Endothelial cell of umbilical vein (primary cell): ENCODE data around the gene ETS1. TPM values are rescaled to one million over a fixed set of nuclear protein-coding genes. Genes with fewer than 3 reads are reported as not detected.

ENCODE experiments used
- BruUV-seq: library from RNA; stranded (reverse); fragments of 400-500 nt; replicated peaks from 2 replicates; lab custom pipeline; 2021; lab: Mats Ljungman, UMichigan
- CTCF ChIA-PET: fragments of 300-600, 350-600 bp; sonication (Branson Sonifier 250); formaldehyde crosslinking; loops from one replicate; lab custom pipeline; 2021; ENCODE audit warnings: antibody characterized with exemption, inconsistent platforms; lab: Charles Lee
- POLR2A ChIA-PET: fragments of 300-600, 350-600 bp; sonication (Branson Sonifier 250); formaldehyde crosslinking; loops from one replicate; lab custom pipeline; 2021; ENCODE audit warnings: antibody characterized with exemption, inconsistent platforms; lab: Charles Lee
- DNase-seq: peaks from one replicate; pipeline ENCODE4 v3.0.0-alpha.2; 2011; ENCODE audit warnings: low read depth, low spot score
- FAIRE-seq: peaks from 2 replicates; lab custom pipeline; 2011; peaks lifted over from hg19 to GRCh38; lab: Jason Lieb, UNC
- H2AFZ ChIP-seq: 2 replicates; pipeline ENCODE4 v1.6.0; 2012; ENCODE audit warnings: low read depth, low read length, control low read depth, inconsistent platforms
- H3K27ac ChIP-seq: 2 replicates; pipeline ENCODE4 v1.5.1; 2011; ENCODE audit warnings: low read depth, mild to moderate bottlenecking, control low read depth, low read length, moderate library complexity; ENCODE audit not compliant: insufficient read depth
- H3K27me3 ChIP-seq, 2 experiments: 2 replicates each; pipeline versions ENCODE4 v1.6.0 to v1.6.1; 2011; ENCODE audit warnings: low read length in 2 of 2, mixed read lengths in 1 of 2; ENCODE audit not compliant: control insufficient read depth in 2 of 2, insufficient read depth in 2 of 2
- H3K36me3 ChIP-seq, 2 experiments: 2 replicates in 1 of 2; 3 replicates in 1 of 2; pipeline ENCODE4 v1.5.1; 2011; ENCODE audit warnings: low read length in 2 of 2, mild to moderate bottlenecking in 1 of 2, moderate library complexity in 1 of 2; ENCODE audit not compliant: control insufficient read depth in 2 of 2, insufficient read depth in 2 of 2; ENCODE audit errors: extremely low read depth in 1 of 2
- H3K4me1 ChIP-seq: 3 replicates; pipeline ENCODE4 v1.5.1; 2011; ENCODE audit warnings: mild to moderate bottlenecking, low read length; ENCODE audit not compliant: control insufficient read depth, insufficient read depth; ENCODE audit errors: extremely low read depth
- H3K4me2 ChIP-seq: 2 replicates; pipeline ENCODE4 v1.6.1; 2011; ENCODE audit warnings: low read length, control low read depth, mixed read lengths; ENCODE audit not compliant: insufficient read depth
- H3K4me3 ChIP-seq, 3 experiments: fragments of 200-600 bp in 1 of 3; sonication (generic), shearing (Covaris generic) in 1 of 3; replicated peaks in 1 of 3; 2 replicates each; pipeline ENCODE4 v1.5.1; 2011 to 2016; ENCODE audit warnings: control low read depth in 3 of 3, low read length in 3 of 3, mild to moderate bottlenecking in 2 of 3, inconsistent platforms in 1 of 3, low read depth in 1 of 3, moderate library complexity in 1 of 3; ENCODE audit not compliant: insufficient read depth in 1 of 3
- H3K79me2 ChIP-seq: 2 replicates; pipeline ENCODE4 v1.6.0; 2012; ENCODE audit warnings: low read length, inconsistent platforms; ENCODE audit not compliant: control insufficient read depth, insufficient read depth
- H3K9ac ChIP-seq: replicated peaks from 2 replicates; pipeline ENCODE3; 2011; ENCODE audit warnings: low read length, control low read depth; ENCODE audit not compliant: insufficient read depth; ENCODE audit errors: extremely low read depth
- H3K9me1 ChIP-seq: replicated peaks from 3 replicates; pipeline ENCODE4 v1.6.0; 2011; ENCODE audit warnings: mild to moderate bottlenecking, low read length; ENCODE audit not compliant: control insufficient read depth, insufficient read depth; ENCODE audit errors: extremely low read depth
- H3K9me3 ChIP-seq: replicated peaks from 2 replicates; pipeline ENCODE4 v1.5.1; 2012; ENCODE audit warnings: low read length, inconsistent platforms; ENCODE audit not compliant: control insufficient read depth, insufficient read depth
- H4K20me1 ChIP-seq: replicated peaks from 2 replicates; pipeline ENCODE3; 2011; ENCODE audit warnings: mild to moderate bottlenecking, low read length; ENCODE audit not compliant: control insufficient read depth, insufficient read depth; ENCODE audit errors: extremely low read depth
- CTCF ChIP-seq, 2 donors: IDR thresholded peaks; 1 replicate in 1 of 2; 2 replicates in 1 of 2; pipeline ENCODE4 v1.5.1; 2011; ENCODE audit warnings: low read length in 2 of 2, mild to moderate bottlenecking in 2 of 2, moderate library complexity in 2 of 2, control low read depth in 1 of 2, inconsistent platforms in 1 of 2, low read depth in 1 of 2; ENCODE audit not compliant: insufficient read depth in 1 of 2; ENCODE audit errors: extremely low read depth in 1 of 2
- EZH2 ChIP-seq: IDR thresholded peaks from 2 replicates; pipeline ENCODE4 v1.6.1; 2012; ENCODE audit warnings: borderline replicate concordance, low read depth, mild to moderate bottlenecking, moderate library complexity, low read length, inconsistent platforms; ENCODE audit not compliant: severe bottlenecking
- FOS ChIP-seq: IDR thresholded peaks from 2 replicates; pipeline ENCODE4 v1.6.1; 2011; ENCODE audit warnings: mild to moderate bottlenecking, low read length, moderate library complexity, borderline replicate concordance; ENCODE audit not compliant: insufficient read depth
- JUN ChIP-seq: IDR thresholded peaks from 2 replicates; pipeline ENCODE4 v1.6.1; 2011; ENCODE audit warnings: borderline replicate concordance, low read depth; ENCODE audit not compliant: insufficient read length, insufficient read depth
- MAX ChIP-seq: IDR thresholded peaks from 2 replicates; pipeline ENCODE4 v1.6.1; 2011; ENCODE audit not compliant: insufficient read depth, insufficient read length
- MYC ChIP-seq: IDR thresholded peaks from one replicate; pipeline ENCODE4 v1.6.1; 2011; ENCODE audit warnings: mild to moderate bottlenecking, low read depth, low read length
- dilution Hi-C: fragments of 300-500 bp; cut with MboI; formaldehyde crosslinking; loops from one replicate; pipeline ENCODE4 v1.15.0; 2019; ENCODE audit warnings: low sequenced_read_pairs; ENCODE audit not compliant: extremely low pct_ligation_motif_present
- intact Hi-C: fragments of 100-400 bp; cut with micrococcal nuclease; formaldehyde crosslinking; loops from one replicate; pipeline ENCODE4 v1.10.0; 2022
- polyA plus RNA-seq, 4 experiments: library from polyadenylated mRNA; depleted of rRNA in 3 of 4; stranded (reverse) in 3 of 4; unstranded in 1 of 4; fragments of >200 nt; gene quantifications; 2 replicates each; pipeline versions ENCODE4 v1.2.1 to v1.2.3, GENCODE V29; 2011 to 2012; ENCODE audit warnings: missing spikeins in 1 of 4
- total RNA-seq: library from RNA; stranded (reverse); gene quantifications from 2 replicates; pipeline ENCODE4 v1.2.3, GENCODE V29; 2021

The ETS1 gene
- total and polyA plus RNA-seq, 2 donors (not counting 3 experiments of a cell fraction or from before 2014, with no cell fraction given): 34.2 to 115 TPM

GRCh38 chr11:128417607-128418324 lies 169.6 kb downstream of the ETS1 start:
- BruUV-seq: no TSS peak
- POLR2A ChIA-PET: no interaction called here

More at GRCh38 chr11:128417607-128418324, 169.6 kb downstream of the ETS1 start:
- Histone ChIP-seq H3K4me2 (no peak overlapping the region), H3K9me1 (no peaks in the 10 kb centered on the region), H3K9me3 (no peaks in the 10 kb centered on the region), H3K4me3 (no peak overlapping the region), H3K4me1 (no peaks in the 10 kb centered on the region), H3K27me3 (no peaks in the 10 kb centered on the region), H3K79me2 (no peaks in the 10 kb centered on the region), H3K36me3 (no peaks in the 10 kb centered on the region), H3K27ac (no peak overlapping the region), H4K20me1 (no peaks in the 10 kb centered on the region), H3K9ac (no peak overlapping the region), H2AFZ (no peak overlapping the region)
- CTCF ChIA-PET: interaction anchor here (1.1 to 1.7 kb wide), 4 partner anchors 9 to 209 kb away, joined by 3 to 5 read pairs (median 3); no protein-coding TSS in a partner anchor
- no peak for DNase-seq
- dilution Hi-C loops (no loop called here), intact Hi-C loops (no loop called here)
- TF ChIP-seq MYC: no peak
- no peak for TF ChIP-seq MAX
- TF ChIP-seq JUN: no peak
- no peak for TF ChIP-seq FOS
- TF ChIP-seq CTCF (IDR thresholded peaks at IDR 0.05; ENCODE audit: extremely low read depth in 1 of 2, insufficient read depth in 1 of 2, low read depth in 1 of 2, low read length in 2 of 2): no peak
- TF ChIP-seq EZH2: no peak
- no peak for FAIRE-seq
